Kidney (tissue), 14 donors: Measurements from ENCODE around the gene A2M. TPM values are rescaled to one million over a fixed set of nuclear protein-coding genes. Genes with fewer than 3 reads are reported as not detected.

Experiments
- DNase-seq, 5 donors: peaks; one replicate each; pipeline ENCODE4 v3.0.0-alpha.2; 2013 to 2020
- FAIRE-seq: peaks from 2 replicates; lab custom pipeline; 2012; peaks lifted over from hg19 to GRCh38; lab: Jason Lieb, UNC
- H3K27ac ChIP-seq, 2 donors: one replicate each; pipeline ENCODE4 v1.7.0; 2013; ENCODE audit warnings: low read depth in 2 of 2, low read length in 2 of 2, inconsistent platforms in 1 of 2
- H3K27me3 ChIP-seq: one replicate; pipeline ENCODE4 v1.7.1; 2013; ENCODE audit warnings: low read length, inconsistent platforms; ENCODE audit not compliant: control insufficient read depth, insufficient read depth
- H3K36me3 ChIP-seq, 3 donors: one replicate each; pipeline versions ENCODE4 v1.7.0 to v1.7.1; 2013; ENCODE audit warnings: low read length in 3 of 3, control low read depth in 1 of 3, inconsistent platforms in 1 of 3; ENCODE audit not compliant: insufficient read depth in 3 of 3, control insufficient read depth in 2 of 3
- H3K4me1 ChIP-seq, 3 donors: one replicate each; pipeline versions ENCODE4 v1.7.0 to v1.7.1; 2013; ENCODE audit warnings: low read length in 3 of 3, inconsistent platforms in 1 of 3, low read depth in 1 of 3; ENCODE audit not compliant: control insufficient read depth in 2 of 3, insufficient read depth in 2 of 3
- H3K4me3 ChIP-seq, 3 donors: one replicate each; pipeline versions ENCODE4 v1.7.0 to v1.8.1; 2013; ENCODE audit warnings: low read length in 3 of 3, control low read depth in 1 of 3, inconsistent platforms in 1 of 3
- H3K9ac ChIP-seq, 3 donors: one replicate each; pipeline versions ENCODE4 v1.7.0 to v1.7.1; 2013; ENCODE audit warnings: low read length in 3 of 3, control low read depth in 1 of 3, inconsistent platforms in 1 of 3
- H3K9me3 ChIP-seq, 3 donors: one replicate each; pipeline versions ENCODE4 v1.7.0 to v1.7.1; 2013; ENCODE audit warnings: low read length in 3 of 3, control low read depth in 1 of 3, inconsistent platforms in 1 of 3; ENCODE audit not compliant: control insufficient read depth in 2 of 3, insufficient read depth in 1 of 3
- CTCF ChIP-seq: IDR thresholded peaks from 3 replicates; pipeline ENCODE4 v1.5.1; 2012; ENCODE audit warnings: mild to moderate bottlenecking, moderate library complexity, borderline replicate concordance; ENCODE audit not compliant: insufficient read depth; ENCODE audit errors: extremely low read depth
- intact Hi-C: fragments of 100-400 bp; cut with DNase I; formaldehyde crosslinking; loops from one replicate; pipeline ENCODE4 v1.11.1; 2022
- polyA plus RNA-seq: library from polyadenylated mRNA; stranded (reverse); fragments of 350-450 nt; fragmentation: Illumina TruSeq; extraction: RNeasy Lipid Tissue Mini Kit (QIAGEN cat#74804); gene quantifications from one replicate; pipeline ENCODE4 v1.2.3, GENCODE V29; 2014; ENCODE audit warnings: low read depth, low replicate concordance; ENCODE audit not compliant: insufficient read depth
- total RNA-seq: library from RNA; stranded (reverse); fragmentation: NEBNext Ultra II Directional; extraction: Animal tissue kit (Norgen Biotek cat#: 25700); gene quantifications from one replicate; pipeline ENCODE4 v1.2.1, GENCODE V29; 2021
- donor health status: control.
- donor health status: control.
- donor health status: control.
- donor health status: control.
- donor health status: control.
- donor health status: DM: yes; HTN: yes; CAD: no.
- donor health status: Normal renal cell carcinoma (clear cell type).

Gene A2M
- total and polyA plus RNA-seq, 2 donors from 2014 or later: 745 to 971 TPM

- intact Hi-C loops: no loop called here
- H3K9me3 ChIP-seq: no peaks in the 10 kb centered on the region
- H3K27ac ChIP-seq: no peak overlapping the region
- no peaks in the 10 kb centered on the region for H3K4me1 ChIP-seq
- H3K36me3 ChIP-seq: no peaks in the 10 kb centered on the region
- H3K27me3 ChIP-seq: no peaks in the 10 kb centered on the region
- H3K9ac ChIP-seq: no peak overlapping the region
- FAIRE-seq (no peak), DNase-seq (no peak)
- no peak for TF ChIP-seq CTCF
- H3K4me3 ChIP-seq: no peak overlapping the region
Observed at GRCh38 chr12:9032202-9032964, 83.3 kb downstream of the A2M start.

GRCh38 chr12:9030776-9031175, 84.9 kb downstream of the A2M start:
- Histone ChIP-seq H3K9me3 (no peaks in the 10 kb centered on the region), H3K9ac (no peak overlapping the region), H3K4me1 (no peaks in the 10 kb centered on the region), H3K36me3 (no peaks in the 10 kb centered on the region), H3K27me3 (no peaks in the 10 kb centered on the region), H3K4me3 (no peak overlapping the region), H3K27ac (no peak overlapping the region)
- FAIRE-seq: no peak
- TF ChIP-seq CTCF: no peak
- intact Hi-C loops: no loop called here
- no peak for DNase-seq

- Histone ChIP-seq H3K36me3 (no peaks in the 10 kb centered on the region), H3K27ac (no peak overlapping the region), H3K4me3 (no peak overlapping the region), H3K9ac (no peak overlapping the region), H3K27me3 (no peaks in the 10 kb centered on the region), H3K9me3 (no peaks in the 10 kb centered on the region), H3K4me1 (no peaks in the 10 kb centered on the region)
- DNase-seq (no peak), FAIRE-seq (no peak)
- intact Hi-C loops: no loop called here
- TF ChIP-seq CTCF: no peak
Observed at GRCh38 chr12:9027161-9028059, 88.3 kb downstream of the A2M start.
